D721Med (cell line): Measurements from ENCODE around the gene NAV2.

ENCODE experiments used
- DNase-seq: peaks from one replicate; pipeline ENCODE4 v3.0.0; 2011; ENCODE audit warnings: low spot score; ENCODE audit not compliant: insufficient read length
- FAIRE-seq: peaks from 2 replicates; lab custom pipeline; 2011; peaks lifted over from hg19 to GRCh38; lab: Jason Lieb, UNC
- TF ChIP-seq, protein P1 (sequence below): IDR thresholded peaks from 2 replicates; pipeline ENCODE4 v1.5.1; 2012; ENCODE audit warnings: mild to moderate bottlenecking, control low read depth; ENCODE audit not compliant: insufficient read depth; ENCODE audit errors: missing control alignments

Gene NAV2

DNA sequence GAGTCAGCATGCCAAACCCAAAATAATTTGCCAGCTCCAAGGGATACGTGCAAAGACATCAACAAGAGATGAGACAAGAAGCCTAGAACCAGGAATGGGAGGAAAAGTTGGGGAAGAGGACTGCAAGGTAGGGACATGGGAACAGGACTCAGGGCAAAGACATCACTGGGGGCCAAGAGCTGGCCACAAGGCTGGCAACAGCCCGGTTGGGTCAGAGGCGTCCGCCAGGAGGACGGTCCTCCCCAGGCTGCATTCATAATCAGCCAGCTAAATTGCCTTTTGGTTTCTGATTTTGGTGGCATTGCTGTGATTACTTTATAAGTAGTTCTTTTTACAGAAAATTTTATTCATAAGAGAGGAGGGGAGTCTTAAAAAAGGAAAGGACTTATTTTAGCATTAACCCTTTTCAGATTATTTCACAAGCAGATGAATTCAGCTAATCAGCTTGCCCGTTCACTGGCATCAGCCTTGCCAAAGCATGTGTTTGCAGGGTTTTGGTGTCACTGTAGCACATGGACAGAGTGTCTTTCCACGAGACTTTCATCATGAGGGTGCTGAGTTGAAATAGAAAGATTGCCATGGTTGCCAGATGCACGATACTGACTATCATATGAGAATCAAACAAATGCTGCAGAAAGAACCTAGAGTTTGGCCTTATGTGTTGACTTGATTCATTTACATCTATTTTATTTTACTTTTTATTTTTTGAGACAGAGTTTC, 23.2 kb upstream of the NAV2 start:
- FAIRE-seq (no peak), DNase-seq (no peak)
- TF ChIP-seq, protein P1, sequence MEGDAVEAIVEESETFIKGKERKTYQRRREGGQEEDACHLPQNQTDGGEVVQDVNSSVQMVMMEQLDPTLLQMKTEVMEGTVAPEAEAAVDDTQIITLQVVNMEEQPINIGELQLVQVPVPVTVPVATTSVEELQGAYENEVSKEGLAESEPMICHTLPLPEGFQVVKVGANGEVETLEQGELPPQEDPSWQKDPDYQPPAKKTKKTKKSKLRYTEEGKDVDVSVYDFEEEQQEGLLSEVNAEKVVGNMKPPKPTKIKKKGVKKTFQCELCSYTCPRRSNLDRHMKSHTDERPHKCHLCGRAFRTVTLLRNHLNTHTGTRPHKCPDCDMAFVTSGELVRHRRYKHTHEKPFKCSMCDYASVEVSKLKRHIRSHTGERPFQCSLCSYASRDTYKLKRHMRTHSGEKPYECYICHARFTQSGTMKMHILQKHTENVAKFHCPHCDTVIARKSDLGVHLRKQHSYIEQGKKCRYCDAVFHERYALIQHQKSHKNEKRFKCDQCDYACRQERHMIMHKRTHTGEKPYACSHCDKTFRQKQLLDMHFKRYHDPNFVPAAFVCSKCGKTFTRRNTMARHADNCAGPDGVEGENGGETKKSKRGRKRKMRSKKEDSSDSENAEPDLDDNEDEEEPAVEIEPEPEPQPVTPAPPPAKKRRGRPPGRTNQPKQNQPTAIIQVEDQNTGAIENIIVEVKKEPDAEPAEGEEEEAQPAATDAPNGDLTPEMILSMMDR, result no peak

DNA sequence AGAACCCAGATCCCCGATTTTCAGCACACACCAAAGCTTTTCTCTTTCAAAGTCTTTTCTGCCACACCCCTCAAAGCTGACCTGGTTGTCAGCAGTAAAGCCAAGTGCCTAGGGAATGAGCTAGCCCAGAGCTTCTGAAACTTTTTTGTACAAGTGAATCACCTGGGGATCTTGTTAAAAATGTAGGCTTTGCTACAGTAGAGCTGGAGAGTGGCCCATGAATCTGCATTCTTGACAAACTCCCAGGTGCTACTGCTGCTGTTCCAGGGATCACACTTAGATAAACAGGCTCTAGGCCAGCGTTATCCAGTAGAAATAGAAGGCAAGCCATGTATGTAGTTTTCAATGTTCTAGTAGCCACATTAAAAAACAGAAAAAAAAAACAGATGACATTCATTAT, 21.8 kb upstream of the NAV2 start:
- no peak for FAIRE-seq
- TF ChIP-seq, protein P1, result no peak
- no peak for DNase-seq

DNA sequence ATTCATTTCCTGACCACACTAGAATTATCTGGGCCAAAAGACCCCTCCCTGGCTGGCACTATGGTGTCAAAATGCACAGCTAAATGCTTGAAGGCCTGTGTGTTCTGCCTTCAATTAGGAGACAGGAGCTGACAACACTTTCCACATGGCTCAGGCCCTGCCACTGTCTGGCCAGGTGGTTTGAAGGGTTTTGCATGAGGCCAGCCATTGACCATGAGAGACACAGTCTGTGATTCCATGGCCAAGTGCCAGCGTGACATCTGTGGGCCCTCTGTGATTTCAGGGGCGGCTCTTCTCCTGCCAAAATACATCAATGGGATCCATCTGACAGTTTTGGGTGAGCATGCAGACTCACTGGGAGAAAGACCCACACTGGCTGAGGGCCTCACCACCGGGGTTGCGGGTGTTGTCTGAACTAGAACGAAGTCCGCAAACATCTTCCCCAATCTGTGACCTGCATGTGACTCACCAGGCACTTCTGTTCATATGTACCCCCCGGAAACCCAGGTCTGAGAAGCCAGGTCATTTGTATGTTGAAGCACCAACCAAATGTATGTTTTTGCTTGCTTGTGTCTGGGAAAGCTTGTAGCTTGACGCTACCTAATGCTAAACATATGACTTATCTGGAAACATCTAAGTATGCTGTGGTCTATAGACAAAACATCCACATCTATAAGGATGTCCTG, 20.7 kb upstream of the NAV2 start:
- no peak for DNase-seq
- TF ChIP-seq, protein P1, result no peak
- no peak for FAIRE-seq

DNA sequence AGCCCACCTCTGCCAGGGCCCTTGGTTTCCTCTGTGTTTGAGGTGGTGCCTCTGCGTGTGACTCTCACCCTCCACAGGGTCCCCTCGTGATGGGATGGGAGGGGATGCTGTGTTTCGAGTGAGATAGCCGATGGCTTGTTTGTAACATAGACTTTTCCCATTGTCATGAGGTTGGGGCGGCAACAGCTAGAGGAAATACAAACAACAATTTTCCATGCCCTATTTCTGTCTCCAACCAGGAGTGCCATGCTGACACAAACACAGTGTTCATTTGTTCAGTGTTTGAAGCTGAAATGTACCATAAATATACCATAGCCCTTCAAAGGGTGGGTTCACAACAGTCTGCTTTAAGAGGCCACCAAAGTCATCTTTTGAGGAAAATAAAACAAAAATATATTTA, 19.5 kb upstream of the NAV2 start:
- FAIRE-seq (no peak), DNase-seq (no peak)
- TF ChIP-seq, protein P1, result no peak

DNA sequence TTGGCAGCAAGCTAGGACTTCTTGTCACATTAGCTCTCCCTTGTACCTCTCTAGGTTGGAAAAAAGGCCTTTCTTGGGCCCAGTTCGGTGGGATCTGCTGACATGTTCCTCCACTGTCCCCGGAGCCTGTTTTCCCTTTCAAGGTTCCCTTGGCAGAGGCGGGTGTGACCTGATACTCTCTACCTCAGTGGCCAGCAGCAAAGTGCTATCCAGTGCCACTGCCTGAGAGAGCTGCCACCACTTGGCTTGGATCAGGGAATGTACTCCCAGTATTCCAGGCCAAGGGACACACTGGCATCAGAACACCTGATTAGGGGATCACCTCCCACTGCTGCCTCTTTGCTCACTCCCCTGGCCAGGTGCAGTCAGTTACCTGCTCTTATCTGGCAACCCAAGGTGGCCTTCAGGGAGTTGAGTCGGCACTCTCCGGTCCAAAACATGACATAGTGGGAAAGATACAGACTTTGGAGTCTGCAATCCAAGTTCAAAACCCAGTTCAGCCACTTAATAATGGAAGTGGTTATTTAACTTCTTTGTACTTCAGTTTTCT, 17.8 kb upstream of the NAV2 start:
- TF ChIP-seq, protein P1, result no peak
- no peak for FAIRE-seq
- no peak for DNase-seq

DNA sequence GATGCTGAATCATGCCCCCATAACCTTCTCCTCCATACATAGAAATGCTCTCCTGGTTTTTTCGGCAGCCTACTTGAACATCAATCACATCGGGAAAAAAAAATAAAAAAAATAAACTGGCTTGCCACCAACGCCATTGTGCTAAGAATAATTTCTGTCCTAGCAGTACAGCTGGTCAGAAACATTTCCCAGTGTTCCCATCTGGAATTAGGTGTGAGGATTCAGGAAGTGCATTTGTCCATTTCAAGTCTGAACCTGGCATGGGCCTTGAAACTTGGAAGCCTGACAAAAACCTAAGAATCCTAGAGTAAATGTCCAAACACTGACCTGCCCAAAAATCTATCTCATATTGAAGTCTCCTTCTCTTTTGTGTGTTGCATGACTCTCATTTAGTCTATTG, 16.6 kb upstream of the NAV2 start:
- TF ChIP-seq, protein P1, result no peak
- no peak for FAIRE-seq
- no peak for DNase-seq

DNA sequence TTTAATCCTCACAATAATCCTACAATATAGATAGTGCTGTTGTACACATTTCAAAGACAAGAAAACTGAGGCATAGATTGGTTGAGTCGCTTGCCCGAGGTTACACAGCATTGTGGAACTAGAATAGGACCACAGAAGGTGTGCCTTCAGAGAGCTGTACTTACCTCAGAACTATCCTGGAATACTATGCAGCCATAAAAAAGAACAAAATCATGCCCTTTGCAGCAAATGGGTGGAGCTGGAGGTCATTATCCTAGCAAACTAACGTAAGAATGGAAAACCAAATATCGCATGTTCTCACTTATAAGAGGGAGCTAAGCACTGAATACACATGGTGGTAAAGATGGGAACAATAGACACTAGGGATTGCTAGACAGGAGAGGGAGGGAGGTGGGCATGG, 15.7 kb upstream of the NAV2 start:
- FAIRE-seq (no peak), DNase-seq (no peak)
- TF ChIP-seq, protein P1, result no peak
